PFSK-1 (cell line): ENCODE measurements around the gene SETD6.

Experiments used
- POLR2AphosphoS5 ChIP-seq: IDR thresholded peaks from 2 replicates; pipeline ENCODE4 v1.6.1; 2012; ENCODE audit warnings: low read depth, mild to moderate bottlenecking, control low read depth, low read length, moderate library complexity
- SIN3A ChIP-seq: IDR thresholded peaks from 2 replicates; pipeline ENCODE4 v1.6.1; 2012; ENCODE audit warnings: mild to moderate bottlenecking, low read length, moderate library complexity, borderline replicate concordance; ENCODE audit not compliant: insufficient read depth
- TAF1 ChIP-seq: IDR thresholded peaks from 2 replicates; pipeline ENCODE4 v1.6.1; 2012; ENCODE audit warnings: low read length, control low read depth, borderline replicate concordance; ENCODE audit not compliant: insufficient read depth
- TF ChIP-seq, protein P1 (sequence below), 2 experiments: IDR thresholded peaks; 2 replicates each; pipeline versions ENCODE4 v1.6.1 to v1.8.0; 2011 to 2012; ENCODE audit warnings: low read depth in 2 of 2, low read length in 2 of 2, control low read depth in 1 of 2, inconsistent platforms in 1 of 2, mild to moderate bottlenecking in 1 of 2, moderate library complexity in 1 of 2; ENCODE audit not compliant: insufficient read depth in 1 of 2

GRCh38 chr16:58510097-58510775 lies 5.1 kb upstream of the SETD6 start:
- TF ChIP-seq SIN3A: no peak
- TF ChIP-seq TAF1: no peak
- TF ChIP-seq, protein P1, sequence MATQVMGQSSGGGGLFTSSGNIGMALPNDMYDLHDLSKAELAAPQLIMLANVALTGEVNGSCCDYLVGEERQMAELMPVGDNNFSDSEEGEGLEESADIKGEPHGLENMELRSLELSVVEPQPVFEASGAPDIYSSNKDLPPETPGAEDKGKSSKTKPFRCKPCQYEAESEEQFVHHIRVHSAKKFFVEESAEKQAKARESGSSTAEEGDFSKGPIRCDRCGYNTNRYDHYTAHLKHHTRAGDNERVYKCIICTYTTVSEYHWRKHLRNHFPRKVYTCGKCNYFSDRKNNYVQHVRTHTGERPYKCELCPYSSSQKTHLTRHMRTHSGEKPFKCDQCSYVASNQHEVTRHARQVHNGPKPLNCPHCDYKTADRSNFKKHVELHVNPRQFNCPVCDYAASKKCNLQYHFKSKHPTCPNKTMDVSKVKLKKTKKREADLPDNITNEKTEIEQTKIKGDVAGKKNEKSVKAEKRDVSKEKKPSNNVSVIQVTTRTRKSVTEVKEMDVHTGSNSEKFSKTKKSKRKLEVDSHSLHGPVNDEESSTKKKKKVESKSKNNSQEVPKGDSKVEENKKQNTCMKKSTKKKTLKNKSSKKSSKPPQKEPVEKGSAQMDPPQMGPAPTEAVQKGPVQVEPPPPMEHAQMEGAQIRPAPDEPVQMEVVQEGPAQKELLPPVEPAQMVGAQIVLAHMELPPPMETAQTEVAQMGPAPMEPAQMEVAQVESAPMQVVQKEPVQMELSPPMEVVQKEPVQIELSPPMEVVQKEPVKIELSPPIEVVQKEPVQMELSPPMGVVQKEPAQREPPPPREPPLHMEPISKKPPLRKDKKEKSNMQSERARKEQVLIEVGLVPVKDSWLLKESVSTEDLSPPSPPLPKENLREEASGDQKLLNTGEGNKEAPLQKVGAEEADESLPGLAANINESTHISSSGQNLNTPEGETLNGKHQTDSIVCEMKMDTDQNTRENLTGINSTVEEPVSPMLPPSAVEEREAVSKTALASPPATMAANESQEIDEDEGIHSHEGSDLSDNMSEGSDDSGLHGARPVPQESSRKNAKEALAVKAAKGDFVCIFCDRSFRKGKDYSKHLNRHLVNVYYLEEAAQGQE (IDR thresholded peaks at IDR 0.05; ENCODE audit: insufficient read depth in 1 of 2, low read depth in 2 of 2, low read length in 2 of 2): no peak
- TF ChIP-seq POLR2AphosphoS5: no peak
